Adrenal gland (tissue), 5 donors: ENCODE data around the gene TPCN1.

Source experiments
- CTCF ChIP-seq, 6 experiments: fragments of 450-650 bp in 4 of 6; fragments of 200-600 bp in 2 of 6; sonication (generic) in 1 of 6; IDR thresholded peaks; 1 replicate in 5 of 6; 2 replicates in 1 of 6; pipeline versions ENCODE4 v1.5.1 to v1.8.0; 2016 to 2021; ENCODE audit warnings: antibody characterized with exemption in 6 of 6, mild to moderate bottlenecking in 2 of 6, moderate library complexity in 1 of 6
- POLR2A ChIP-seq, 2 donors: fragments of 450-650 bp; IDR thresholded peaks; one replicate each; pipeline ENCODE4 v1.6.1; 2017; ENCODE audit warnings: antibody characterized with exemption in 2 of 2, mild to moderate bottlenecking in 2 of 2, moderate library complexity in 1 of 2
- donor health status: DM: no; HTN: no; CAD: no.

DNA sequence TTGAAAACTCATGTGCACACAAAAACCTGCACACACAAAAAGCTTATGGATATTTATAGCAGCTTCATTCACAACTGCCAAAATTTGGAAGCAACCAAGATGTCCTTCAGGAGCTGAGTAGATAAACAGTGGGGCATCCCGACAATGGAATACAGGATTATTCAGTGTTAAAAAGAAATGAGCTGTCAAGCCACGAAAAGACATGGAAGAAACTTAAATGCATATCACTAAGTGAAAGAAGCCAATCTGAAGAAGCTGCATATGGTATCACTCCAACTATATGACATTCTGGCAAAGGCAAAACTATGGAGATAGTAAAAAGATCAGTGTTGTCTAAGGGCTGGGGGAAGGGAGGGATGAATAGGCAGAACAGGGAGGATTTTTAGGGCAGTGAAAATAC is 5.2 kb upstream of the TPCN1 start:
- TF ChIP-seq POLR2A (IDR thresholded peaks at IDR 0.05) (no peak), CTCF (IDR thresholded peaks at IDR 0.05) (no peak)
